Loucy (cell line): ENCODE data around the gene HS3ST4.

ENCODE experiments used
- H2AFZ ChIP-seq: fragments of 200-600 bp; sonication (generic); 2 replicates; pipeline ENCODE4 v1.6.0; 2016; ENCODE audit warnings: antibody characterized with exemption, mild to moderate bottlenecking, low read length, moderate library complexity
- H3F3A ChIP-seq: fragments of 200-600 bp; 2 replicates; pipeline ENCODE4 v1.6.0; 2016; ENCODE audit warnings: antibody characterized with exemption, low read depth, mild to moderate bottlenecking
- H3K27me3 ChIP-seq: fragments of 200-600 bp; sonication (generic); 2 replicates; pipeline ENCODE4 v1.6.1; 2014; ENCODE audit warnings: low read length, mild to moderate bottlenecking; ENCODE audit not compliant: insufficient read depth, poor library complexity, severe bottlenecking
- H3K36me3 ChIP-seq: fragments of 200-600 bp; sonication (generic); 2 replicates; pipeline ENCODE4 v1.6.1; 2016; ENCODE audit warnings: low read length; ENCODE audit not compliant: insufficient read depth
- H3K4me1 ChIP-seq: fragments of 200-600 bp; sonication (generic); 2 replicates; pipeline ENCODE4 v1.5.1; 2014; ENCODE audit warnings: low read length, mild to moderate bottlenecking; ENCODE audit not compliant: insufficient read depth, poor library complexity, severe bottlenecking
- H3K4me2 ChIP-seq: fragments of 200-600 bp; sonication (generic); 2 replicates; pipeline ENCODE4 v1.6.0; 2014; ENCODE audit warnings: antibody characterized with exemption, low read length, low read depth, mild to moderate bottlenecking; ENCODE audit not compliant: poor library complexity, severe bottlenecking
- H3K4me3 ChIP-seq: fragments of 200-600 bp; sonication (generic); 2 replicates; pipeline ENCODE4 v1.5.1; 2014; ENCODE audit warnings: low read length, mild to moderate bottlenecking, mixed read lengths; ENCODE audit not compliant: poor library complexity, severe bottlenecking
- H3K79me2 ChIP-seq: fragments of 200-600 bp; sonication (generic); 2 replicates; pipeline ENCODE4 v1.6.1; 2014; ENCODE audit warnings: low read length; ENCODE audit not compliant: insufficient read depth
- H3K9ac ChIP-seq: fragments of 200-600 bp; sonication (generic); 2 replicates; pipeline ENCODE4 v1.6.0; 2014; ENCODE audit warnings: mild to moderate bottlenecking, low read depth, low read length, moderate library complexity; ENCODE audit not compliant: poor library complexity, severe bottlenecking
- H3K9me2 ChIP-seq: fragments of 200-600 bp; sonication (generic); replicated peaks from 2 replicates; pipeline ENCODE4 v1.6.1; 2016; ENCODE audit warnings: low read depth, low read length, mixed read lengths
- H3K9me3 ChIP-seq: fragments of 200-600 bp; sonication (generic); 2 replicates; pipeline ENCODE4 v1.6.1; 2014; ENCODE audit warnings: mild to moderate bottlenecking, antibody characterized with exemption, low read length, low read depth; ENCODE audit not compliant: insufficient read depth
- H4K20me1 ChIP-seq: fragments of 200-600 bp; sonication (generic); 2 replicates; pipeline ENCODE4 v1.6.0; 2014; ENCODE audit warnings: antibody characterized with exemption, low read length, mild to moderate bottlenecking; ENCODE audit not compliant: insufficient read depth, poor library complexity, severe bottlenecking
- EZH2phosphoT487 ChIP-seq: fragments of 200-600 bp; IDR thresholded peaks from 2 replicates; pipeline ENCODE4 v1.6.1; 2018; ENCODE audit warnings: antibody characterized with exemption, mild to moderate bottlenecking, moderate library complexity, borderline replicate concordance
- TF ChIP-seq, protein P1 (sequence below): fragments of 200-600 bp; sonication (generic); conservative IDR thresholded peaks from 2 replicates; pipeline ENCODE4 v1.5.1; 2014; ENCODE audit warnings: mild to moderate bottlenecking, antibody characterized with exemption, low read length

HS3ST4 gene

DNA sequence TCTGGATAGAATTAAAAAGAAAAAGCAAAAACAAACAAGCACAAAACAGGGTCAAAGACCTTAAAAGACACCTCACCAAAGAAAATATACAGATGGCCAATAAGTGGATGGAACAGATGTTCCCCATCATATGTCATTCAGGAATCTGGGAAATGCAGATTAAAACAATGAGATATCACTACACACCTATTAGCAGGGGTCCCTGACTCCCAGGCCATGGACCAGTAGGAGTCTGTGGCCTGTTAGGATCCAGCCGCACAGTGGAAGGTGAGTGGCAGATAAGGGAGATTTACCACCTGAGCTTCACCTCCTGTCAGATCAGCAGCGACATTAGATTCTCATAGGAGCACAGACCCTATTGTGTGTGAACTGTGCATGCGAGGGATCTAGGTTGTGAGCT lies 167.9 kb downstream of the HS3ST4 start:
- no peak overlapping the region for H3K4me2 ChIP-seq
- no peaks in the 10 kb centered on the region for H3K79me2 ChIP-seq
- H3K9me2 ChIP-seq: no peaks in the 10 kb centered on the region
- H4K20me1 ChIP-seq: no peaks in the 10 kb centered on the region
- no peaks in the 10 kb centered on the region for H3K27me3 ChIP-seq
- TF ChIP-seq EZH2phosphoT487: no peak
- TF ChIP-seq, protein P1, sequence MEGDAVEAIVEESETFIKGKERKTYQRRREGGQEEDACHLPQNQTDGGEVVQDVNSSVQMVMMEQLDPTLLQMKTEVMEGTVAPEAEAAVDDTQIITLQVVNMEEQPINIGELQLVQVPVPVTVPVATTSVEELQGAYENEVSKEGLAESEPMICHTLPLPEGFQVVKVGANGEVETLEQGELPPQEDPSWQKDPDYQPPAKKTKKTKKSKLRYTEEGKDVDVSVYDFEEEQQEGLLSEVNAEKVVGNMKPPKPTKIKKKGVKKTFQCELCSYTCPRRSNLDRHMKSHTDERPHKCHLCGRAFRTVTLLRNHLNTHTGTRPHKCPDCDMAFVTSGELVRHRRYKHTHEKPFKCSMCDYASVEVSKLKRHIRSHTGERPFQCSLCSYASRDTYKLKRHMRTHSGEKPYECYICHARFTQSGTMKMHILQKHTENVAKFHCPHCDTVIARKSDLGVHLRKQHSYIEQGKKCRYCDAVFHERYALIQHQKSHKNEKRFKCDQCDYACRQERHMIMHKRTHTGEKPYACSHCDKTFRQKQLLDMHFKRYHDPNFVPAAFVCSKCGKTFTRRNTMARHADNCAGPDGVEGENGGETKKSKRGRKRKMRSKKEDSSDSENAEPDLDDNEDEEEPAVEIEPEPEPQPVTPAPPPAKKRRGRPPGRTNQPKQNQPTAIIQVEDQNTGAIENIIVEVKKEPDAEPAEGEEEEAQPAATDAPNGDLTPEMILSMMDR: no peak
- H3K36me3 ChIP-seq: no peaks in the 10 kb centered on the region
- no peak overlapping the region for H2AFZ ChIP-seq
- H3K9ac ChIP-seq: no peak overlapping the region
- no peaks in the 10 kb centered on the region for H3F3A ChIP-seq
- no peaks in the 10 kb centered on the region for H3K4me1 ChIP-seq
- H3K4me3 ChIP-seq: no peak overlapping the region
- H3K9me3 ChIP-seq: no peaks in the 10 kb centered on the region

DNA sequence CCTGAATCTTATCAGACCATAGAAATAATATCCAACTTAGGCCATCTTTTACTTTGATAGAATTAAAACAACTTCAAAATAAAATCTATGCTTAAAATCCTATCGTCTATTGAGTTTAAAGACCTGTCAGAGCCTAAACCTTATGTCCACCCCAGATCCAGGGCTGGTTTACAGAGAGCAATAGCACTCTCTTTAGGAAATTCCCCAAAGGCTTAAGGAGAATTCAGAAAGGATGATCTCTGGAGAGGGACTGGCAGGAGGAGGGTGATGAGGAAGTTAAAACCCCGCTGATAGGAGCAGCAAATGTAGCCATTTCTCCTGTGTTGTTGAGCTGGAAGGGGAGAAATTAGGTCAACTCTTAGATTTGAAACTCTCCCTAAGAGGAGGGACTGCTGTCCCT lies 175.3 kb downstream of the HS3ST4 start:
- no peaks in the 10 kb centered on the region for H3K36me3 ChIP-seq
- no peak overlapping the region for H3K9ac ChIP-seq
- no peaks in the 10 kb centered on the region for H3K4me1 ChIP-seq
- no peak overlapping the region for H3K4me3 ChIP-seq
- no peaks in the 10 kb centered on the region for H3K27me3 ChIP-seq
- H3K9me2 ChIP-seq: no peaks in the 10 kb centered on the region
- TF ChIP-seq, protein P1: no peak
- TF ChIP-seq EZH2phosphoT487: no peak
- H3K4me2 ChIP-seq: no peak overlapping the region
- H4K20me1 ChIP-seq: no peaks in the 10 kb centered on the region
- H2AFZ ChIP-seq: no peak overlapping the region
- H3K9me3 ChIP-seq: peaks cover 6% of the 10 kb centered on the region; the same call in 1 of the 2 replicates
- H3K79me2 ChIP-seq: no peaks in the 10 kb centered on the region
- no peaks in the 10 kb centered on the region for H3F3A ChIP-seq

DNA sequence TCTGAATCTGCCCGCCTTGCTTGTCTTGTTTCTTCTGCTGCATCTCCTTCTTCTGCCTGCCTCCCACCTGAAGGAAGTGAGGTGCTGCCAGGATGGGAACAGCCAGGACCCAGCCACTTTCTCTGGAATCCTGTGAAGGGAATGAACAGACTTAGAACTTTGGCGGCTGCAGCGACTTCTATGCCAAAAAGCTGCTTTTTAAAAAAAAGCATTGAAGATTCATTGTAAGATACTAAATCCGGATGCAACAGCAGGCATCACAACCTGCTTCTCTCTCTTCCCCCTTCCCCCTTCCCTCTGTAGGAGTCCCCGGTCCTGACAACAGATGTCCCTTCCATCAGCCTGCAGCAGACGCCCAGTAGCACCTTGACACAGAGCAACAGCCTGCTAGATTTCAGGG lies 176.3 kb downstream of the HS3ST4 start:
- Histone ChIP-seq H3K27me3 (no peaks in the 10 kb centered on the region), H3K36me3 (no peaks in the 10 kb centered on the region), H3F3A (no peaks in the 10 kb centered on the region), H3K9ac (no peak overlapping the region), H3K4me3 (no peak overlapping the region), H3K79me2 (no peaks in the 10 kb centered on the region), H4K20me1 (no peaks in the 10 kb centered on the region), H2AFZ (no peak overlapping the region), H3K4me2 (no peak overlapping the region), H3K4me1 (no peaks in the 10 kb centered on the region), H3K9me3 (peaks cover 8% of the 10 kb centered on the region; the same call in 1 of the 2 replicates), H3K9me2 (no peaks in the 10 kb centered on the region)
- TF ChIP-seq EZH2phosphoT487: no peak
- TF ChIP-seq, protein P1: no peak
